CD4-positive, alpha-beta T cell treated with Interleukin-2 at 100 ng/mL for 4 hours (primary cell): Measurements from ENCODE around the gene LAMP1.
"Not testable (repeated sequence)": the region's sequence is repeated elsewhere in the genome, so short reads cannot be mapped to it uniquely, and the experiment has no call there.

Experiments used
- DNase-seq: peaks from one replicate; pipeline ENCODE4 v3.0.0-alpha.2; 2020; ENCODE audit warnings: low spot score

LAMP1 gene, protein sequence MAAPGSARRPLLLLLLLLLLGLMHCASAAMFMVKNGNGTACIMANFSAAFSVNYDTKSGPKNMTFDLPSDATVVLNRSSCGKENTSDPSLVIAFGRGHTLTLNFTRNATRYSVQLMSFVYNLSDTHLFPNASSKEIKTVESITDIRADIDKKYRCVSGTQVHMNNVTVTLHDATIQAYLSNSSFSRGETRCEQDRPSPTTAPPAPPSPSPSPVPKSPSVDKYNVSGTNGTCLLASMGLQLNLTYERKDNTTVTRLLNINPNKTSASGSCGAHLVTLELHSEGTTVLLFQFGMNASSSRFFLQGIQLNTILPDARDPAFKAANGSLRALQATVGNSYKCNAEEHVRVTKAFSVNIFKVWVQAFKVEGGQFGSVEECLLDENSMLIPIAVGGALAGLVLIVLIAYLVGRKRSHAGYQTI

DNA sequence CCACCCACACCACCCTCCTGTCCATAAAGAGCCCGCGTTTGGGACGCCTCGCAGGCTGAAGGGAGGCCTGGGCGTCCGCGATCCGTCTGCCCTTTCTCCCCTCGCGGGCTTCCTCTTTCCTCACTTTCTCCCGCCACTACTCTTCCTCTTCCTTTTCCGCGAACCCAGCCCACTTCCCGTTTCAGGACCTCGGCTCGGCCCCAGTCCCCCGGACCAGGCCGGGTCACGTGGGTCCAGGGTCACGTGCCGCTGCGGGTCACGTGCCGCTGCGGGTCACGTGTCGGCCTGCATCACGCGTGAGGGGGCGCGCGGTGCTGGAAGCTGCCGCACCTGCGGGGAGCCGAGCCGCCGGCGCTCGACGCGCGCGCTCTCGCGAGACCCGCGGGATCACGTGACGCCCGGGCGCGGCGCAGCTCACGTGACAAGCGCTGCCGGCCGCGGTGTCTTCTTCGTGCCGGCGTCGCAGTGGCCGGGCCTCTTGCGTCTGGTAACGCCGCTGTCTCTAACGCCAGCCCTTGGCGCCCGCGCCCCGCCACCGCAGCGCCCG is at the start of gene LAMP1:
Gene LAMP1, plus strand, starts transcription at position 417 of the 547 bp plus-strand sequence. CDS start 196 bp downstream, outside the sequence.
- DNase-seq: peak; percentile 97

DNA sequence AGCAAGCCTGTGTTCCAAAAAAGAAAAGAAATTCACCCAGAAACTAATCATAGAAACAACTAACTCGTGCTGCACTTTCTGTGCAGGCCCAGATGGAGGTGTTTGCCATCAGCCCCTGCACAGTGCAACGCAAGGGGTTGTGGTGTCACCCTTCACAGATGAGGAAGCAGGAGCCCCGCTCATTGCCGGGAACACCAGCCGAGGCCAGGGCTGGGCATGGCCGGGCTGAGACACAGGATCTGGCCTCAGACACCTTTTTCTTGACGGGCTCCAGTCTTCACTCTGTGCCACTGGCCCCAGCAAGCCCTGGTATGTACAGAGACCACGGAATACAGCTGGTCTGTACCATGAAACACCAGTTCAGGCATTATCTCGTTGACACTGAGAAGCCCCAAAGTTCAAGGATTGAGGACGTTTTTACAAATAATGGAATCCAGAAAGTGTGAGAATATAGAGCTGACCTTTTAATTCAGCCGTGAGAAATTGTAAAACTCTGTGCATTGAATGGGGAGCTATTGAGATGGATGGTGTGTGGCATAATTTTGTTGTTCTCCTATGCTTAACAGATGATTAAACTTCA is 44.4 kb upstream of the LAMP1 start:
- no peak for DNase-seq

DNA sequence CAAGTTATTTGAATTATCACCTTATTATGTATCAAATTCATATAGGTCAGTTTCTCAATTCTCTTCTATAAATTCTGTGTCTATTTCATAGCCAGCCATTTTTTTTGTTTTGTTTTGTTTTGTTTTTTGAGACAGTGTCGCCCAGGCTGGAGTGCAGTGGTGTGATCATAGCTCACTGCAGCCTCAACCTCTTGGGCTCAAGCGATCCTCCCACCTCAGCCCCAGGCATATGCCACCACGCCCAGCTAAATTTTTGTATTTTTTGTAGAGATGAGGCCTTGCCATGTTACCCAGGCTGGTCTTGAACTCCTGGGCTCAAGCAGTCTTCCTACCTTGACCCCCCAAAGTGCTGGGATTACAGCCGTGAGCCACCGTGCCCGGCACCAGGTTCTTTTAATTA is 39.1 kb upstream of the LAMP1 start:
- not testable (repeated sequence) for DNase-seq

DNA sequence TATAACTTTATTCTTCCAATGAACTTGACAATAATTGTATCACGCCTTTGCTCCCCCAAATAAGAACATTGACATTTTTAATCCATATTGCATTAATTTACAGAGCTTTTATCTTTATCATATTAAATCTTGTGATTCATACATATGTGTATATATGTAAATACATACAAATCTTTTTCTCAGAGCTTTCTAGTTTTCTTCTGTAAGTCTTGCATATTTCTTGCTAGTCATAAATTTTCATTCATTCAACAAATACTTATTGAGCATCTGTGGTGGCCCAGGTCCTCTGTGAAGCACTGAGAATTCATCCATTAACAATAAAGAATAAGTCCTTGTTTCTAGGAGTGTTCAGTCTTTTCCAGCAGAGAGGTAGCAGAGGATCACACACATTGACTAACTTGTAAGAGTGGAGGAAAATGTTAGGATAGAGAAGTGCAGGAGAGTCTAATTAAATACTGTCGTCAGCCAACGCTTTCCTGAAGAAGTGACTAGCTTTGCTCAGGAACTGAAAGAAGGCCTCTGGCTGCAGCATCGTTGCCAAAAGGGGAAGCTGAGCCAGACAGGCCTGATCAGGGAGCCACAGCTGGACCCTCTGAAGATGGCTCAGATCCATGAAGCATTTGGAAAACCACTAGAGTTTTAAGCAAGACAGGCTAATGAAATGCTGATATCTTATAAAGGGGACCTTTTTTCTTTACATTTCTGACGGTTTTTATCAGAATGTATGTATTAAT is 38.6 kb upstream of the LAMP1 start:
- DNase-seq: no peak

DNA sequence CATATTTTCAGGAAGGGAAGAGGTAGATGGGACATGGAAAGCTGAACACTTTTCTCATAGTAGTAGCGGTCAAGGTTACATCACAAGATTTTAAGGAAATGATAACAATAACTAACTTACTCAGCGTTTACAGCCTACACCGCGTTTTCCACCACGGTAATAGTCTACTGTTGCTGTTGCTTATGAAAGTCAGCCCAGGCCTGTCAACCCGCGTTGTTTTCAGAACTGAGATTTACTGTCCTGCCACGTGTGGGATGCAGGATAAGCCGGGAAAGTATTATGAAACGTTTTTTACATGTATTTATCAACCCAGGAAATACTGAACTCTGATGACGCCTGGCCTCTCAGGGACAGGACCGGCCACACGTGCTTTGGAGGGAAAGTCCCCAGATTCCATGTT is 36.0 kb upstream of the LAMP1 start:
- no peak for DNase-seq

DNA sequence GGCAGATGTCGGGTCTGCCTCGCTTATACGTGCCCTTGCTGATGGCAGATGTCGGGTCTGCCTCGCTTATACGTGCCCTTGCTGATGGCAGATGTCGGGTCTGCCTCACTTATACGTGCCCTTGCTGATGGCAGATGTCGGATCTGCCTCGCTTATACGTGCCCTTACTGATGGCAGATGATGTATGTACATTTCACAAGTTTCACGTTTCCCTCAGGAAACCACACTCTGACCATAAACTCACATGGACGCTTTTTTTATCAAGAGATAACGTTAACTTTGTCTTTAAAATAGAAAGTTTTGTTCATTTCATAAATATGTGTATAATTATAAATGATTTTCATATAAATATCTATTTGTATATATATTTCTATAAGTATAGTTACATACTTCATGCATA is 34.0 kb upstream of the LAMP1 start:
- DNase-seq: not testable (repeated sequence)

DNA sequence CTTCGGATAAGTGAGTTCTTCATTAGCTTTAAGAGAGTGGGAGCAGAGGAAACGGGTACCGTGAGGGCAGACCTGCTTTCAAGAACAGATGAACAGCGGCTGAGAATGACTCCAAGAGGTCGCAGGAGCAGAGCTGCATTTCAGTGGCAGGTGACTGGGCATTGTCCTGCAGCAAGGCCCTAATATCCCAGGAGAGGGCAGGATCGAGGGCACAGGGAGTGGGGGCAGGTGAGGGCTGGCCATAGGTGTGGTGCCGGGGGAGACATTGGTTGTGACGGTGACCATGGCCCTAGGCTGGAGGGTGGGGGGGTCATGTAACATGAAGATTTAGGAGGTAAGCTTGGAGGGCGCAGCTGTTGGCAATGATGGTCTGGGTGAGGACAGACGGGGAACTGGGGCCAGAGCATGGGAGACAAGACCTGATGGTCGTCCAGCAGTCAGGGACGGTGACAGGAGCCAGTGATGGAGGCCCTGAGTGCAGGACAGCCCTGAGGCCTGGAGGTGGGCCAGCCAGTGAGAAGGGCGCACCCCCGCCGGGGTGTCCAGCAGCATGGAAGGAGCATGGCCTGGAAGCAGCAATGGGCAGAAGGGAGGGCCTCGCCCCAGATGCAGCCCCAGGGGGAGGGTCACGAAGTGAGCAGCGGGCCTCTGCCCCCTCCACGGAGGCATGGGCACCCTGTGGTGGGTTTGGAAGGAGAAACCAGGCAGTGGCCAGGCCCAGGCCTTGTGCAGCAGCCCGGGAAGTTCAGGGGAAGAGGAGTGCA is 29.2 kb upstream of the LAMP1 start:
- DNase-seq: no peak

DNA sequence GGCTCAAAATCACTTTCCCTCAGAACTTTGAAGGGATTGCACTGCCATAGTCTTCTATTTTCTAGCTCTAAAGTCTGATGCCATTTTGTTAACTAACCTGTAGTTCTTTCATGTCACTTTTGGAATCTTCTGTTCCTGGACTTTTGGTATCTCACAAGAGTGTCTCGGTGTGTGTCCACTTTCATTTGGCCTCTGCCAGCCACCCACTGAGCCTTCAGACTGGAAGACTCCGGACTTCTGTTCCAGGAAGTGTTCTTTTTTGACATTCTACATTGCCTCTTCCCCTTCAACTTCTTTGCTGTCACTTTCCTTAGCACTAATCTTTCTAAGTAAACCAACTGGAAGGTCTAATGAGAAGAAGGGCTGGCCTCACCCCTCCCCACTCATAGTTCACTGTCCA is 25.0 kb upstream of the LAMP1 start:
- DNase-seq: no peak

DNA sequence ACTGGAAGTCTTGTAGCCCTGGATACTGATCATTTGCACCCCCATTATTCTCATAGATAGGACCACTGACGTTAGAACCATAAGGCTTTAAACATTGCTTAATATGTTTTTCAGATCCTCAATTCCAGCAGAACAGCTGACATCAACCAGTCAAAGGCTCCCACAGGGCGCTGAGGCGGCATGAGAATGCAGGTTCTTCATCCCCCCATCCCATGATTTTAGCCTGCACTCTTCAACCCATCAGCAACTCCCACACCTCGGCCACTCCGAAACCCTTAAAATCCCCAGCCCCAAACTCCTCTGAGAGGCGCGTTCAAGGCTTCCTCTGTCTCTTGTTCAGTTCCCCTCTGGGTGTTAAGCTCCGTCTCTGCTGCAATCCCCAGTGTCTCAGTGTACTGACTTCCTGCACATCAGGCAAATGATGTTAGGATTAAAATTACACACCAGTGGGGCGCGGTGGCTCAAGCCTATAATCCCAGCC is 24.3 kb upstream of the LAMP1 start:
- DNase-seq: no peak

DNA sequence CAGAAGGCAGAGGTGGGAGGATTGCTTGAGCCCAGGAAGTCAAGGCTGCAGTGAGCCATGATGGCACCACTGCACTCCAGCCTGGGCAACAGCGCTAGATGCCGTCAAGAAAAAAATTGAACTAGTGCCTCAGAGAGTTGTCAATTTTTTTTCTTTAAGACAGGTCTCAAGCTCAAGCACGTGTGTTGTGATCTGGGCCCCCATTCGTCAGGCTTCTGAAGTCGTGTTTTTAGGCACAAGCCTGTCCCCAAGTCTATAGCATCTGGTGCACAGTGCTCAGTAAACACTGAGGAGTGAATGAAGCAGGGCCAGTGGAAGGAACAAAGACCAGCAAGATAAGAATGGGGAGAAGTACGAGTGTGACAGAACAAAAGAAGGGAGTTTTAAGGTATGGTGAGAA is 23.7 kb upstream of the LAMP1 start:
- DNase-seq: no peak

DNA sequence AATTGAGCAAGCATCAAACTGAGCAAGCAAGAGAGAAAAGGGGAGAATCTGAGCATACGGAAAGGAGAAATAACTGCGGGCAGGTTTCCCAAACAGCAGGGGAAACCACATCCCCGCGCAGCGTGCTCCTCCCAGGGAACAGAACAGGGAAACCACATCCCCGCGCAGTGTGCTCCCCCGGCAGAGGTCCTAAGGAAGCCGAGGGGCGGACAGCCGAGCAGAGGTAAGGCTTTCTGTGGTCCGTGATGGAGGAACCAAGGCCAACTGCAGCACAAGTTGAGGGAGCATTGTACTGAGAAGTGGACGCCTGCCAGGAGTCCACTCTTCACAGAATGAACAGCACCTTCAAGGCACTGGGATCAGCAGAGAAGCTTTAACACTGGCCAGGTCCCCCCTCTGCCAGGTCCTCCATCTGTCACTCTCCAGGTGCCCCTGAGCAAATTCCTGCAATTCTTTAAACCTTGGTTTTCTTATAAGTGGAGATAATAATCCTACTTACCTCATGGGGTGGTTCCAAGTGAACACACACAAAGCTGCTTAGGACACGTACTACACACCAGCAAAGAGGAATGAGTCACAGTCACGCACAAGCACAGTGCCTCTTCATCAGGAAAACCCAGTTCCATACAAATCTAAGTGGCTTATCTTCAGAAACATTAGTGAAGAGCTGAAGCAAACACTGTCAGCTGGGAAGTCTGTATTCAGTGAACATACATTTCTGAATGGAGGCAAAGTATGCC is 23.0 kb upstream of the LAMP1 start:
- DNase-seq: no peak

DNA sequence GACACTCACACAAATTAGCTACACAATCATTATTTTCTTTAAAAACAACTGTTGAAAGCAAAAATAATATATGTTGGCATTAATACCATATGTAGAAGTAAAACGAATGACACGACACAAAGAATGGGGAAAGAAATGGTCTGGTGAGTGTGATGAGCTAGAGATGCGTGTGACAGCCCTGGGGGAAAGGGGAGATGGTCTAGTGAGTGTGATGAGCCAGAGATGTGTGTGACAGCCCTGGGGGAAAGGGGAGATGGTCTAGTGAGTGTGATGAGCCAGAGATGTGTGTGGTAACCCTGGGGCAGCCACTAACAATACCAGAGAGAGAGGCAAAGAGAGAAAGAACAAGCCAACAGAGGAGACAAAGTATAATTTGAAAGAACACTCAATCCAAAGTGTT is 22.3 kb upstream of the LAMP1 start:
- DNase-seq: no peak

DNA sequence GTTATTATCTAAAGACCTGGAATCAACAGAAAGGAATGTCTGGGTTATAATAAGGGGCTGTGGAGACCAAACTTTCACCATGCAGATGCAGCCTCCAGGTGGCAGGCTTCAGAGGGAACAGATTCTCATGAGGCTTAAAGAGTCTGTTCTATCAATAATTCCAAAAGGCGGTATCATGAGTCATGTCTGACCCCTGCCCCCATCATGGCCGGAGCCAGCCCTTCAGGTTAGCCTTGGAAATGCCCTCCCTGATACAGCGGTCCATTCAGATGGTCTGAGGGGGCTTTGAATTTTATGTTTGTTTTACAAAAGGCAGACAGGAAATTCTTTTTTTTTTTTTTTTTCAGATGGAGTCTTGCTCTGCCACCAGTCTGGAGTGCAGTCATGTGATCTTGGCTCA is 21.7 kb upstream of the LAMP1 start:
- DNase-seq: peak; percentile 22

DNA sequence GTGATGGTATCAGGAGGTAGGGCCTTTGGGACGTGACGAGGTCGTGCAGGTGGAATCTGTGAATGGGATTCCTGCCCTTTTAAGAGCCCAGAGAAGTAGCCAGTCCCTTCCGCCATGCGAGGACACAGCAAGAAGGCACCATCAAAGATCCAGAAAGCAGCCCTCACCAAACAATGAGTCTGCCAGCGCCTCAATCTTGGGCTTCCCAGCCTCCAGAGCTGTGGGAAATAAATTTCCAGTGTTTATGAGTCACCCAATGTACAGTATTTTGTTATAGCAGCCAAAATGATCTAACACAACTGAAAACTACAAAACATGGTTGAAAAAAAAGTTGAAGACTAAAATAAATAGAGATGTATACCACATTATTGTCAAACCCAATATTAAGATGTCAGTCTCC is 16.9 kb upstream of the LAMP1 start:
- no peak for DNase-seq

DNA sequence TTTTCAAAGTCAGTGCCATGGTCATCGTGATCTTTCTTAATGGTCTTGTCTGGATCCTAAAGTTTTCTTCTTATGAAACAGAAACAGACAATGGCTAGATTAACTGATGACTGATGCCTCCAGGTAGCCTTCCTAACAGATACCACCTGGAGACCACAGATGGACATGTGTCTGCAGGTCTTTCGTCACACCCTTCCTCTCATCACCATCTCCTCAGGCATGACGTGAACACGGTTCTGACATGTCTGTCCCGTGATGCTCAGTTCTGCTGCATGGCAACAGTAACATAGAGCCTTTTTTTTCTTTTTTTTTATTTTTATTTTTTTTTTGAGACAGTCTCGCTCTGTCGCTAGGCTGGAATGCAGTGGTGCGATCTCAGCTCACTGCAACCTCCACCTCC is 13.1 kb upstream of the LAMP1 start:
- DNase-seq: no peak

DNA sequence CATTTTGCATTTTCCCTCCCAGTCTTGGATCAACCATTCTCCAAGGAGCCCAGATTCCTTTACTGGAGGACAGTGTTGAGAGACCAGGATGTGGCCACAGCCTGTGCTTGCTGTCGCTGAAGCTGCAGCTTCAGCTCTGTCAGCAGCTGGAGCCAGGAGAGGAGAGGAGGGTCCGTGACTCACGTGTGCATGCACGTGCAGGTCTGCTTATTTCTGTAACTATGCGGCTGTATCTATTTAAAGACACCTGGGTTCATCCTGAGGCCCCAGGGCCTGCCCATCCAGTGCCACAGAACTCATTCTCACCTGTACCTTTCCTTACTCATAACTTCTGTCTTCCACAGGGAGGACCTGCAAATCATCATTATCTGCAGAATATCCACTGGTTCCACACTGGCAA is 8.2 kb upstream of the LAMP1 start:
- DNase-seq: no peak

DNA sequence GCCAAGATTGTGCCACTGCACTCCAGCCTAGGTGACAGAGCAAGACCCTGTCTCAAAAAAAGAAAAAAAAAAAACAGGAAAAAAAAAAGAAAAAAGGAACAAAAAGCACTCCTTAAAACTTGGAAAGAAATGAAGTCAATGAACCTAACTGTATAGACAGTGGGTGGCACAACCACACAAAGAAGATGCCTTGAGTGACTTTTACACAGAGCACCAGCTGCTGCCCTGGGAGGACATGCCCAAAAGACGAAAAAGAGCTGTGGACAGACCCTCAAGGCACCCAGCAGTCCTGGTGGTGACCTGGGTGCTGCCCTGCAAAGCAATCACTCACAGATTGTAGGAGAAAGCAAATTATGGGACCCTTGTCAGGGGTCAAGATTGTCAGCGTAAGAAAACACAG is 5.9 kb upstream of the LAMP1 start:
- DNase-seq: no peak

DNA sequence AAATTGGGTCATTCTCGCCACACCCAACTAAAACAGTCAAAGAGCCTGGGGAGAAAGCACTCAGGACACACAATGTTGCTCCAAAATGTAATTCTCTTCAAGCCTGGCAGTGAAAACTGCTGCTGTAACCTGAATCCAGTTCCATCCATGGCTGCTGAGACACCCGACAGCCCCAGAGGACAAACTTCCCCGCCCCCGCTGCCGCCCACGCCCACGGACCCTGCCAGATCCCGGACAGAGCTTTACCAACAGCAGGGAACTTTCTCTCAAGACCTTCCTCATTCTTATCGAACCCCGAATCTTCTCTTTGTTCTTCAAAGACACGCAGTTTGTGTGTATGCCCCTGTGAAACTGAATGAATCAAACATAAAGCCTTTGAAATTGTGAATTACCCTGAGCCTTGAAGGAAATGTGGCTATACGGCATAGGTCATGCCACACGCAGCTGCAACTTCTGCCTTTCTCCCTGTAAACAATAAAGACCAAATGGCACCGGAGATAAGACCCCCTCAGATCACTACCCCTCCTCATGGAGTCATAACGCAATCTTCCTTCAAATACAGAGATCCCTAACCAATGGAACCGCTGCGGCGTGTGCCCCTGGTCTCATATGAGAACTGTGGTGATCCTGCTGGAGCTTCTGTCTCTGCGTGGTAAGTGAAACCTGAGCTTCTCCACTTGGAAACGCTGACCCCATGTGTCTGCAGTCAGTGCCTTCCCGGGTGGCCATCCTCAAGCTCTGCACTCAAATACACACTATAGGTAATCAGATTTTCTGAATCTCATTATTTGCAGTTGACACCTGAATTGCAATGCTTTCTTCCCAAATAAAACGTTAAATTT is 4.8 kb upstream of the LAMP1 start:
- peak; percentile 12 for DNase-seq

DNA sequence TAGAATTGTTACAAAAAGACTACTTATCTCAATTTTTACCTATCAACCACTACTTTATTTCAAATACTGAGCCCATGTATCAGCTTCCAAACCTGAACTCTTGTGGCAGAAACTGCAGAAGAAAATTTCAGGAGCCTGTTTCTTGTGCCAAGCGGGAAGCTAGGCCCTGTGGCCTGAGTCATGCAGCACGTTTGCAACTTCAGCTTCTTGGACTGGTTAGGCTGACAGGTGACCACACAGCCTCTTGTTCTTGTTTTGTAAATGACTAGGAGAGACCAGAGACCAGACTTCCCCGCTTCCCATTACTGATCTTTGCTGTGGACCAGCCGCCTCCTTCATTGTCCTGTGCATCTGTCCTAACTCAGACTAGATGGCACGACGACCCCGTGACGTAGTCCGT is 3.4 kb upstream of the LAMP1 start:
- DNase-seq: no peak

DNA sequence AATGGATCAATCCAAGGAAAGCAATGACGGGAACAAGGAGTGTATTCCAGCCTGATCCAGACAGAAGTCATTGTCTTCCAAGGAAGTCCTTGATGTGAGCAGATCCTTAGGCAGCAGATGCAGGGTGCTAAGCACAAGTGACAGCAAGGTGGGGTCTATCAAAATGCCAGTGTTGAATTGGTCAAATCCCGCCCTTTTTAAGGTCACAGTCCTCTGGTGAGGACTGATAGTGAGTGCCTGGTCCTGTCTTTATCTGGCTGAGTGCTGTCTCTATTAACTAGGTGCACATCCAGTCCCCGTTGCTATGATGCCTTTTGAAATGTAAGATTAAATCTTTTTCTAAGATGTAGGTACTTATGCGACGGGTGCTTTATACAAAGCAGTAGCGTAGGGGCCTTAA is 1.3 kb upstream of the LAMP1 start:
- no peak for DNase-seq
